IgD-negative memory B cell (primary cell): ENCODE data around the gene STPG4. TPM values are rescaled to one million over a fixed set of nuclear protein-coding genes. Genes with fewer than 3 reads are reported as not detected.

Source experiments
- H3K27ac Mint-ChIP-seq, 3 donors: one replicate each; pipeline ENCODE4 v1.8.0; 2020 to 2022; ENCODE audit warnings: mild to moderate bottlenecking in 3 of 3, mixed read lengths in 3 of 3, moderate library complexity in 1 of 3
- H3K27me3 Mint-ChIP-seq: one replicate; pipeline ENCODE4 v1.8.0; 2021; ENCODE audit warnings: mixed read lengths
- H3K36me3 Mint-ChIP-seq: one replicate; pipeline ENCODE4 v1.8.0; 2020; ENCODE audit warnings: mild to moderate bottlenecking, mixed read lengths
- H3K4me1 Mint-ChIP-seq, 3 donors: one replicate each; pipeline ENCODE4 v1.8.0; 2020 to 2022; ENCODE audit warnings: mixed read lengths in 3 of 3, mild to moderate bottlenecking in 1 of 3
- H3K4me3 Mint-ChIP-seq, 4 donors: one replicate each; pipeline ENCODE4 v1.8.0; 2020 to 2022; ENCODE audit warnings: mild to moderate bottlenecking in 4 of 4, mixed read lengths in 4 of 4, moderate library complexity in 3 of 4
- H3K9me3 Mint-ChIP-seq, 3 donors: one replicate each; pipeline ENCODE4 v1.8.0; 2020 to 2021; ENCODE audit warnings: mixed read lengths in 3 of 3, mild to moderate bottlenecking in 1 of 3
- polyA plus RNA-seq: library from polyadenylated mRNA; unstranded; fragments of 300-500 nt; fragmentation: Illumina TruSeq; gene quantifications from one replicate; pipeline ENCODE4 v1.2.3, GENCODE V29; 2021

Gene STPG4
- polyA plus RNA-seq, 1 donor from 2014 or later = not detected

- no peaks in the 10 kb centered on the region for H3K27me3 Mint-ChIP-seq
- H3K4me1 Mint-ChIP-seq = peaks cover 9 to 13% (median 9%) of the 10 kb centered on the region in 3 donors
- peak overlapping the region in 2 of 3 donors; percentile 4 to 59 for H3K27ac Mint-ChIP-seq
- H3K36me3 Mint-ChIP-seq = peaks cover 4% of the 10 kb centered on the region
- H3K9me3 Mint-ChIP-seq = no peaks in the 10 kb centered on the region
- H3K4me3 Mint-ChIP-seq = peak overlapping the region in 2 of 4 donors; percentile 17 to 65
Measured at GRCh38 chr2:47080888-47081301, 74.2 kb downstream of the STPG4 start.

- Mint-ChIP-seq H3K4me1 (peaks cover 9 to 13% (median 9%) of the 10 kb centered on the region in 3 donors), H3K9me3 (no peaks in the 10 kb centered on the region), H3K27ac (peak overlapping the region in 1 of 3 donors; percentile 4), H3K27me3 (no peaks in the 10 kb centered on the region), H3K36me3 (peaks cover 4% of the 10 kb centered on the region), H3K4me3 (no peak overlapping the region)
Measured at GRCh38 chr2:47079515-47080412, 75.3 kb downstream of the STPG4 start.

GRCh38 chr2:47078541-47079482, 76.3 kb downstream of the STPG4 start:
- H3K4me1 Mint-ChIP-seq = peaks cover 9 to 12% (median 10%) of the 10 kb centered on the region in 3 donors
- H3K27me3 Mint-ChIP-seq = no peaks in the 10 kb centered on the region
- no peaks in the 10 kb centered on the region for H3K9me3 Mint-ChIP-seq
- peak overlapping the region in 2 of 3 donors; percentile 4 to 94 for H3K27ac Mint-ChIP-seq
- H3K36me3 Mint-ChIP-seq = peaks cover 4% of the 10 kb centered on the region
- no peak overlapping the region for H3K4me3 Mint-ChIP-seq

GRCh38 chr2:47077442-47078117, 77.5 kb downstream of the STPG4 start:
- Mint-ChIP-seq H3K27ac (peak overlapping the region; percentile 71 to 94 (median 90)), H3K4me1 (peaks cover 14 to 22% (median 16%) of the 10 kb centered on the region in 3 donors), H3K27me3 (no peaks in the 10 kb centered on the region), H3K9me3 (no peaks in the 10 kb centered on the region), H3K36me3 (peaks cover 4% of the 10 kb centered on the region), H3K4me3 (peak overlapping the region in 1 of 4 donors; percentile 27)

GRCh38 chr2:47076586-47077441, 78.3 kb downstream of the STPG4 start:
- no peaks in the 10 kb centered on the region for H3K27me3 Mint-ChIP-seq
- peak overlapping the region; percentile 82 to 94 (median 90) for H3K27ac Mint-ChIP-seq
- H3K4me3 Mint-ChIP-seq = peak overlapping the region in 1 of 4 donors; percentile 27
- no peaks in the 10 kb centered on the region for H3K9me3 Mint-ChIP-seq
- peaks cover 15 to 23% (median 23%) of the 10 kb centered on the region in 3 donors for H3K4me1 Mint-ChIP-seq
- H3K36me3 Mint-ChIP-seq = peaks cover 4% of the 10 kb centered on the region

- H3K4me1 Mint-ChIP-seq = peaks cover 22 to 30% (median 30%) of the 10 kb centered on the region in 3 donors
Measured at GRCh38 chr2:47076126-47076506, 79.0 kb downstream of the STPG4 start.

GRCh38 chr2:47075361-47076125, 79.6 kb downstream of the STPG4 start:
- H3K27me3 Mint-ChIP-seq = no peaks in the 10 kb centered on the region
- H3K4me3 Mint-ChIP-seq = peak overlapping the region in 2 of 4 donors; percentile 20 to 25

More at GRCh38 chr2:47076126-47076506, 79.0 kb downstream of the STPG4 start:
- Mint-ChIP-seq H3K27me3 (no peaks in the 10 kb centered on the region), H3K9me3 (no peaks in the 10 kb centered on the region), H3K36me3 (peaks cover 4% of the 10 kb centered on the region), H3K4me3 (no peak overlapping the region), H3K27ac (peak overlapping the region; percentile 59 to 94 (median 90))

GRCh38 chr2:47074691-47075090, 80.4 kb downstream of the STPG4 start:
- H3K9me3 Mint-ChIP-seq = no peaks in the 10 kb centered on the region
- peaks cover 4% of the 10 kb centered on the region for H3K36me3 Mint-ChIP-seq
- H3K4me1 Mint-ChIP-seq = peaks cover 24 to 39% (median 36%) of the 10 kb centered on the region in 3 donors
- H3K4me3 Mint-ChIP-seq = peak overlapping the region in 2 of 4 donors; percentile 12 to 63
- no peaks in the 10 kb centered on the region for H3K27me3 Mint-ChIP-seq
- peak overlapping the region; percentile 90 to 97 (median 95) for H3K27ac Mint-ChIP-seq

More at GRCh38 chr2:47075361-47076125, 79.6 kb downstream of the STPG4 start:
- Mint-ChIP-seq H3K27ac (peak overlapping the region; percentile 90 to 97 (median 94)), H3K4me1 (peaks cover 24 to 36% (median 34%) of the 10 kb centered on the region in 3 donors), H3K9me3 (no peaks in the 10 kb centered on the region), H3K36me3 (peaks cover 4% of the 10 kb centered on the region)

GRCh38 chr2:47073641-47074040, 81.5 kb downstream of the STPG4 start:
- Mint-ChIP-seq H3K27ac (peak overlapping the region; percentile 90 to 97 (median 95)), H3K27me3 (no peaks in the 10 kb centered on the region), H3K9me3 (no peaks in the 10 kb centered on the region), H3K4me3 (no peak overlapping the region), H3K4me1 (peaks cover 20 to 39% (median 31%) of the 10 kb centered on the region in 3 donors), H3K36me3 (peaks cover 4% of the 10 kb centered on the region)

- Mint-ChIP-seq H3K27ac (peak overlapping the region; percentile 84 to 95 (median 85)), H3K4me3 (peak overlapping the region in 3 of 4 donors; percentile 10 to 75 (median 50)), H3K9me3 (no peaks in the 10 kb centered on the region), H3K27me3 (no peaks in the 10 kb centered on the region), H3K4me1 (peaks cover 20 to 37% (median 32%) of the 10 kb centered on the region in 3 donors), H3K36me3 (peaks cover 4% of the 10 kb centered on the region)
Measured at GRCh38 chr2:47073217-47073616, 81.9 kb downstream of the STPG4 start.

GRCh38 chr2:47072728-47073191, 82.3 kb downstream of the STPG4 start:
- Mint-ChIP-seq H3K4me1 (peaks cover 21 to 37% (median 35%) of the 10 kb centered on the region in 3 donors), H3K27me3 (no peaks in the 10 kb centered on the region), H3K27ac (peak overlapping the region; percentile 84 to 95 (median 85)), H3K9me3 (no peaks in the 10 kb centered on the region), H3K36me3 (peaks cover 4% of the 10 kb centered on the region), H3K4me3 (peak overlapping the region; percentile 10 to 93 (median 44))

- peaks cover 27 to 39% (median 37%) of the 10 kb centered on the region in 3 donors for H3K4me1 Mint-ChIP-seq
Measured at GRCh38 chr2:47072018-47072691, 83.0 kb downstream of the STPG4 start.

More at GRCh38 chr2:47072018-47072691, 83.0 kb downstream of the STPG4 start:
- H3K27ac Mint-ChIP-seq = peak overlapping the region; percentile 84 to 95 (median 85)
- no peaks in the 10 kb centered on the region for H3K9me3 Mint-ChIP-seq
- H3K4me3 Mint-ChIP-seq = peak overlapping the region; percentile 10 to 93 (median 52)
- peaks cover 2% of the 10 kb centered on the region for H3K36me3 Mint-ChIP-seq
- no peaks in the 10 kb centered on the region for H3K27me3 Mint-ChIP-seq
